Measurements from ENCODE around the gene DMRTC2. TPM values are rescaled to one million over a fixed set of nuclear protein-coding genes. Genes with fewer than 3 reads are reported as not detected.

The DMRTC2 gene
- polyA plus RNA-seq, 3 donors from 2014 or later = not detected

GRCh38 chr19:41816761-41817160, 28.1 kb upstream of the DMRTC2 start:
- no peaks in the 10 kb centered on the region for H3K36me3 Mint-ChIP-seq
- H3K9me3 Mint-ChIP-seq = no peaks in the 10 kb centered on the region
- H3K27ac Mint-ChIP-seq = no peak overlapping the region
- no peak for DNase-seq
- peaks cover 0 to 3% (median 0%) of the 10 kb centered on the region in 3 donors for H3K27me3 Mint-ChIP-seq (ENCODE audit: low read depth in 3 of 3)
- no peak overlapping the region for H3K4me3 Mint-ChIP-seq
- H3K4me1 Mint-ChIP-seq = no peaks in the 10 kb centered on the region

DNA sequence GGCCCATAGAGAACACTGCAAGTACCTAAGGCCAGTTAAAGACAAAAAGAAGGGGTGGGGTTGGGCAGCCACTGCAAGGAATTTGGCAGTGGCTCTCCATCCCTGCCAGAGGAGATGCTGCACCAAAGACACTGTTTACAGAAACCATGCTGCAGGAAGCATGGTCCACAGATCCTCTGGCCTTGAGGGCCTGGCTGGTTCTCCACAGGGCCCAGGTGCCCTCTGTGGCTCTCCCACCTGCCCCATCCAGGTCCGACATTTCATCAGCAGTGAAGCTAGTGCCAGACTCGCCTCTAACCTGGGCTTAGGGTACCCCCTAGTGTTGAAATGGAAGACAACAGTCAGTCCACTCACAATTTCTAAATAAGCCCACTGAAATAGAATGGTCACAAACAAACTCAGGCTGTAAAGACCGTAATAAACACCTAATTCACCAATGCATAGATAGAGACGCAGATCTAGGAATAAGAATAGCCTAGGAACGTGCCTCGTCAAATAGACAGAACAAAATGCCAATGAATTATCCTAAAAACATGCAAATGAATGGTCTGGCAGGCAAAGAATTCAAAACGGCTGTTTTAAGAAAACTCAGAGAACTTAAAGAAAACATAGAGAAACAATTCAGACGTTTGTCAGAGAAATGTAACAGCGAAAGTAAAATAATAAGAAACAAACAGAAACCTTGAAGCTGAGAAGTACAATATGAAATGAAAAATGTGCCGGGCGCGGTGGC, 23.7 kb upstream of the DMRTC2 start:
- H3K4me3 Mint-ChIP-seq = no peak overlapping the region

GRCh38 chr19:41837981-41838708, 6.7 kb upstream of the DMRTC2 start:
- H3K4me1 Mint-ChIP-seq = no peaks in the 10 kb centered on the region
- H3K9me3 Mint-ChIP-seq = no peaks in the 10 kb centered on the region
- DNase-seq = no peak
- no peaks in the 10 kb centered on the region for H3K36me3 Mint-ChIP-seq
- H3K27ac Mint-ChIP-seq = no peak overlapping the region
- H3K27me3 Mint-ChIP-seq (ENCODE audit: low read depth in 3 of 3) = peaks cover 3 to 12% (median 9%) of the 10 kb centered on the region in 3 donors
- no peak overlapping the region for H3K4me3 Mint-ChIP-seq

More for the DNA sequence above, 23.7 kb upstream of the DMRTC2 start:
- Mint-ChIP-seq H3K27me3 (ENCODE audit: low read depth in 3 of 3) (peaks cover 0 to 5% (median 2%) of the 10 kb centered on the region in 3 donors), H3K4me1 (no peaks in the 10 kb centered on the region), H3K9me3 (no peaks in the 10 kb centered on the region), H3K27ac (no peak overlapping the region), H3K36me3 (no peaks in the 10 kb centered on the region)
- DNase-seq = peak; percentile 25 to 37 (median 31)

DNA sequence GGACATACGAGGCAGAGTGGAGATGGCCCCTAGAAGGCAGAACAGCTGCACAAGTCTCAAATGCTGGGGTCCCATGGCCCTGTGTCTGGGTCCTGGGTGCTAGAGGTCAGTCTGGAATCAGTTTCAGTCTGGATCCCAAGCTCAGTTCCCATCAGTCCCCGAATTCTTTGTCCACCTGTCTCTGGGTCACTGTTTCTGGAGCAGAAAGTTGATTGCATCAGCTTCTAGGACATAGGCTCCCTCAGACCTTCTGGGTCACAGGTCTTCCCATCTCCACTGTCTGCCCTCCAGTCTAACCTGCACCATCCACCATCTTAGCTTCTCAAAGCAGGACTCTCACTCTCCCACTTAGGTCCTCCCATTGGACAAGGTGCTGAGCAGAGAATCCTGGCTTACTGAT, 5.6 kb upstream of the DMRTC2 start:
- Mint-ChIP-seq H3K27me3 (ENCODE audit: low read depth in 3 of 3) (peaks cover 1 to 12% (median 7%) of the 10 kb centered on the region in 3 donors), H3K36me3 (no peaks in the 10 kb centered on the region), H3K9me3 (no peaks in the 10 kb centered on the region), H3K4me3 (no peak overlapping the region), H3K4me1 (no peaks in the 10 kb centered on the region), H3K27ac (no peak overlapping the region)
- DNase-seq = no peak

GRCh38 chr19:41843371-41843770, 1.5 kb upstream of the DMRTC2 start:
- Mint-ChIP-seq H3K4me1 (no peaks in the 10 kb centered on the region), H3K9me3 (no peaks in the 10 kb centered on the region), H3K27me3 (ENCODE audit: low read depth in 3 of 3) (peaks cover 2 to 10% (median 4%) of the 10 kb centered on the region in 3 donors), H3K27ac (no peak overlapping the region), H3K4me3 (no peak overlapping the region), H3K36me3 (no peaks in the 10 kb centered on the region)
- no peak for DNase-seq

- Mint-ChIP-seq H3K9me3 (no peaks in the 10 kb centered on the region), H3K4me3 (no peak within 1 kb of the TSS), H3K27me3 (ENCODE audit: low read depth in 3 of 3) (peaks cover 2 to 4% (median 3%) of the 10 kb centered on the region in 3 donors), H3K36me3 (no peaks in the 10 kb centered on the region), H3K4me1 (no peaks in the 10 kb centered on the region), H3K27ac (peak within 1 kb of the TSS in 1 of 6 donors; percentile 34)
- DNase-seq = no peak
Measured at GRCh38 chr19:41844601-41845000, 241 bp upstream of the DMRTC2 start, which contains the start of gene LYPD4. TSS of gene LYPD4 (minus strand) at chr19:41844683. CDS start at chr19:41839285, 5,398 bp downstream.

DNA sequence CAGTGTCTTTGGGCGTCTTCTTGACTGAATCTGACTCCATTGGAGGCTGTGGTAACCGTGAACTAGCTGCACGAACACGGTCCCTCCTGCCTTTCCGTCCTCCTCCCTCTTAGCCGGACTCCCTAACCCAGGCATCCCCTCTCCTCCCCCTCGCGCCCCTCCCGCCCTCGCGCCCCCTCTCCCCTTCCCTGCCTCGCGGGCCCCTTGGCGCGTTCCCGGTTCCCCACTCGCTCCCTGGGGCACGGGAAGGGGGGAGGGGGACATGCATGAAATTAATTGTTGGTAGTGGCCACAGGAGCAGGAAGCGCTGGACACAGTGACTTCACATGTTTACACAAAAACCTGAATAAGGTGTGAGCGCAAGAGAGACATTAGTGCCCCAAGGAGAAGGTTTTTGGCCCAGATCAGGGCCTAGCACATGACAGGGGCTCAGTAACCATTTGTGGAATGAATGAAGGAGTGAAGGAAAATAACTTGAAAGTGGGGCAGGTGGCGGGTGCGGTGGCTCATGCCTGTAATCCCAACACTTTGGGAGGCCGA, 279 bp downstream of the DMRTC2 start:
- Mint-ChIP-seq H3K27me3 (ENCODE audit: low read depth in 3 of 3) (peaks cover 2 to 4% (median 3%) of the 10 kb centered on the region in 3 donors), H3K27ac (no peak overlapping the region), H3K4me1 (no peaks in the 10 kb centered on the region), H3K4me3 (no peak overlapping the region), H3K36me3 (no peaks in the 10 kb centered on the region), H3K9me3 (no peaks in the 10 kb centered on the region)
- no peak for DNase-seq

DNA sequence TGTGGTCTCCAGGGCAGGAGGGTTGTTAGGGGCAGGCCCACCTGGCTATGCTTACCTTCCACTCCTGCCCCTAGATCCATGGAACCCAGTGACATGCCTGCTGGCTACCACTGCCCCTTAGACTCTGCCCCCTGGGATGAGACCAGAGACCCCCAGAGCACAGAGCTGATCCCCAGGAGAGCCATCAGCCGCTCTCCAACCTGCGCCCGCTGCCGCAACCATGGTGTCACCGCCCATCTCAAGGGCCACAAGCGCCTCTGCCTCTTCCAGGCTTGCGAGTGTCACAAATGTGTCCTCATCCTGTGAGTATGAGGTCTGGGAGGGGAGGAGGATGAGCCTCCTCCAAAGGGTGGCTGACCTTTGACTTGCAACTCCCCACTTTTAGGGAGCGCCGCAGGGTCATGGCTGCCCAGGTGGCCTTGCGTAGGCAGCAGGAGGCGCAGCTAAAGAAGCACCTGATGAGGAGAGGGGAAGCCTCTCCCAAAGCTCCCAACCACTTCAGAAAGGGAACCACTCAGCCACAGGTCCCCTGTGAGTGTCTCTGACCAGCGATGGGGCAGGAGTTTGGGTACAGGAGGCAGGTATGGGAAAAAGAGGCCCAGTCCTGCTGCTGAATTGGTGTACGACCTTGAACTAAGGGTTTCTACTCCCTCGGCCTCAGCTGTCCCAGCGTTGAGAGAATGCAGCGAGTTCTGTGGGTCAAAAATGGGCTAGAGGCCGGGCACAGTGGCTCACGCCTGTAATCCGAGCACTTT, 2.7 kb downstream of the DMRTC2 start:
- Mint-ChIP-seq H3K27me3 (ENCODE audit: low read depth in 3 of 3) (peaks cover 1 to 4% (median 3%) of the 10 kb centered on the region in 3 donors), H3K4me3 (no peak overlapping the region), H3K9me3 (no peaks in the 10 kb centered on the region), H3K4me1 (no peaks in the 10 kb centered on the region), H3K27ac (no peak overlapping the region), H3K36me3 (no peaks in the 10 kb centered on the region)
- DNase-seq = no peak

DNA sequence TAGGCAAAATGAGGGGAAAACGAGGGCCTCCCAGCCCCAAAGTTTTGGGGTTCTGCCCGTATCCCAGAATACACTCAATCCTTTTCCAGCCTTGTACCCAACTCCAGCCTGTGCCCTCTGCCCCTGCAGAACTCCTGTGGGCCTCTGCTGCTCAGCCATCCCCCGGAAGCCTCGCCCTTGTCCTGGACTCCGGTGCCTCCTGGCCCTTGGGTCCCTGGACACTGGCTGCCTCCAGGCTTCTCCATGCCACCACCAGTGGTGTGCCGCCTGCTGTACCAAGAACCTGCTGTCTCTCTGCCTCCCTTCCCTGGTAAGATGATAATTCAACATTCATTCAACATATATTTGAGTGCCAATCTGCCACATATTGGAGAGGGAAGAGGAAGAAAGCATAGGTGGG, 3.8 kb downstream of the DMRTC2 start:
- no peaks in the 10 kb centered on the region for H3K4me1 Mint-ChIP-seq
- H3K27ac Mint-ChIP-seq = no peak overlapping the region
- H3K4me3 Mint-ChIP-seq = no peak overlapping the region
- no peak for DNase-seq
- H3K27me3 Mint-ChIP-seq (ENCODE audit: low read depth in 3 of 3) = peaks cover 1 to 4% (median 3%) of the 10 kb centered on the region in 3 donors
- H3K36me3 Mint-ChIP-seq = no peaks in the 10 kb centered on the region
- H3K9me3 Mint-ChIP-seq = no peaks in the 10 kb centered on the region

DNA sequence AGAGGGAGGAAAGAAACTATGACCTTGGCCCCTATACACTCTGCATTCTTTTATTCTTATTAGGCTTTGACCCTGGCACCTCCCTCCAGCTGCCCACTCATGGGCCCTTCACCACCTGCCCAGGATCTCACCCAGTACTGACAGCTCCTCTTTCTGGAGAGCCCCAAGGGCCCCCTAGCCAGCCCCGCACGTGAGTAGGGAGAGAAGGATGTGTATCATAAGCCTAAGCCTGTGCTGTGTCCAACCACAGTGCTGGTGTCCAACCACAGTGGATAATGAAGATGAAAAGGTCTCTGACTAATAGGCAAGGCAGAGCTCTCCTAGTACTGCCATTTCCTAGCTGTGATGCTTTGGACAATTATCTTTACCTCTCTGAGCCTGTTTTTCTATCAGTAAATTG, 4.2 kb downstream of the DMRTC2 start:
- H3K4me1 Mint-ChIP-seq = no peaks in the 10 kb centered on the region
- no peak overlapping the region for H3K4me3 Mint-ChIP-seq
- H3K27ac Mint-ChIP-seq = no peak overlapping the region
- peaks cover 1 to 4% (median 3%) of the 10 kb centered on the region in 3 donors for H3K27me3 Mint-ChIP-seq (ENCODE audit: low read depth in 3 of 3)
- no peaks in the 10 kb centered on the region for H3K36me3 Mint-ChIP-seq
- DNase-seq = no peak
- H3K9me3 Mint-ChIP-seq = no peaks in the 10 kb centered on the region

DNA sequence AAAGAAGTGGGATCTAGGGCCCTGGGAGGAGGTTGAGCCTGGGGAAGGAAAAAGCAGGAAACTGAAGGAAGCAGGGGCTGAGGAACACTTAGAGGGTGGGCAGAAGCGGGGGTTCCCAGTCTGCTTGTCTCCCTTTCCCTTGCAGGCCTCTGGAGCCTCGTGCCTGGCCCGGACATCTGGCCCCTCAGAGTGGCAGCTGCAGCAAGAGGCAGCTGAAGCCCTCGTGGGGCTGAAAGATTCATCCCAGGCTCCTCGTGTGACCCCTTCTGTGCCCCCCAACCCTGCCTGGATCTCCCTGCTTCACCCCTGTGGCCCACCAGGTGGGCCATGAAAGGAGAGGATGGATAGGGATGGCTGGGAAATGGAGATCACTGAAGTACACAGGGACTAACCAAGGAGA, 5.5 kb downstream of the DMRTC2 start:
- peaks cover 1 to 6% (median 6%) of the 10 kb centered on the region in 3 donors for H3K27me3 Mint-ChIP-seq (ENCODE audit: low read depth in 3 of 3)
- DNase-seq = no peak
- no peaks in the 10 kb centered on the region for H3K9me3 Mint-ChIP-seq
- no peaks in the 10 kb centered on the region for H3K36me3 Mint-ChIP-seq
- no peaks in the 10 kb centered on the region for H3K4me1 Mint-ChIP-seq
- no peak overlapping the region for H3K27ac Mint-ChIP-seq
- no peak overlapping the region for H3K4me3 Mint-ChIP-seq

DNA sequence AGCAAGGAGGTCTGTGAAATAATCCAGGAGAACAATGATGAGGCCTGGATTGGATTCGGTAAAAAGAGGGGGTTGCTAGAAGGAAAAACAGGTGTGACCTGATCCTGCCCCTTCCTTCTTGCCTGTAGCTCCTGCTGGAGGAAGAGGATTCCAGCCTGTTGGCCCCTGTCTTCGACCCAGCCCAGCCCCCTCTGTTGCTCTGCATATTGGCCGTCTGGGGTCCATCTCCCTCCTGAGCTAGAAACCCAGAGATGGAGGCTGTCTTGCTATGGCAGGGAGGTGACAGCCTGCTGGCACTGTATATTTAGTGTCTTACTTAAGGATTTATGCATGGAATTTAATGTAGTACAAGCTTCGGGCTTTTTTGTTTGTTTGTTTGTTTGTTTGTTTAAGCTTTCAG, 6.6 kb downstream of the DMRTC2 start:
- Mint-ChIP-seq H3K9me3 (no peaks in the 10 kb centered on the region), H3K4me3 (no peak overlapping the region), H3K36me3 (no peaks in the 10 kb centered on the region), H3K4me1 (no peaks in the 10 kb centered on the region), H3K27ac (no peak overlapping the region), H3K27me3 (ENCODE audit: low read depth in 3 of 3) (peaks cover 1 to 4% (median 3%) of the 10 kb centered on the region in 3 donors)
- no peak for DNase-seq

DNA sequence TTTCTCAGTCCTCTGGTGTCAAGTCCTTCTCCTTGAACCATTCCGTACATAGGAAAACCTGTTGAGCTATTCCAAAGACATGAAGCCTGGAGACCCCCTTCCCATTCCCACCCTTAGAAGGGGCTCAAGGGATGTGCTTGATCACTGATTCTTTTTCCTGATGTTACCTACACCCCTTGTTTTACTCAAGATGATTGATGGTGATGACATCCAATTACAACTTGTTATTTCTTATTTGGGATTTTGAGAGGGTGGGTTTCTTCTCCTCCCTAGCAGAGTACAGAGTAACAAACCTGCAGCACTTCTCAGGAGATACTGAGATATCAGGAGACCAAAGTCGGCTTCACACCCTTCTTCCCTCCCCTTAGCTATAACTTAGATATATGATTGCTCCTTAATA, 8.5 kb downstream of the DMRTC2 start:
- H3K36me3 Mint-ChIP-seq = no peaks in the 10 kb centered on the region
- no peaks in the 10 kb centered on the region for H3K9me3 Mint-ChIP-seq
- no peak overlapping the region for H3K27ac Mint-ChIP-seq
- H3K4me3 Mint-ChIP-seq = no peak overlapping the region
- H3K4me1 Mint-ChIP-seq = no peaks in the 10 kb centered on the region
- DNase-seq = no peak
- peaks cover 1 to 3% (median 3%) of the 10 kb centered on the region in 3 donors for H3K27me3 Mint-ChIP-seq (ENCODE audit: low read depth in 3 of 3)

- DNase-seq = no peak
- H3K4me3 Mint-ChIP-seq = no peak overlapping the region
- H3K27ac Mint-ChIP-seq = no peak overlapping the region
- no peaks in the 10 kb centered on the region for H3K9me3 Mint-ChIP-seq
- H3K36me3 Mint-ChIP-seq = no peaks in the 10 kb centered on the region
- peaks cover 1 to 3% (median 3%) of the 10 kb centered on the region in 3 donors for H3K27me3 Mint-ChIP-seq (ENCODE audit: low read depth in 3 of 3)
- no peaks in the 10 kb centered on the region for H3K4me1 Mint-ChIP-seq
Measured at GRCh38 chr19:41853768-41854167, 8.9 kb downstream of the DMRTC2 start.
